Keratinocyte (primary cell): ENCODE measurements around the gene SLC35E4. TPM values are rescaled to one million over a fixed set of nuclear protein-coding genes. Genes with fewer than 3 reads are reported as not detected.

ENCODE experiments used
- DNase-seq: peaks from one replicate; pipeline ENCODE4 v3.0.0-alpha.2; 2011; ENCODE audit warnings: low read depth, missing footprints, low spot score
- FAIRE-seq: peaks from 2 replicates; lab custom pipeline; 2011; peaks lifted over from hg19 to GRCh38; lab: Jason Lieb, UNC
- H2AFZ ChIP-seq: 2 replicates; pipeline ENCODE4 v1.6.0; 2012; ENCODE audit warnings: low read length, control low read depth, inconsistent platforms; ENCODE audit not compliant: control insufficient read depth
- H3K27ac ChIP-seq: 2 replicates; pipeline ENCODE4 v1.5.1; 2011; ENCODE audit warnings: low read length; ENCODE audit not compliant: control insufficient read depth, insufficient read depth
- H3K27me3 ChIP-seq: 3 replicates; pipeline ENCODE4 v1.6.0; 2011; ENCODE audit warnings: low read length; ENCODE audit not compliant: control insufficient read depth, insufficient read depth; ENCODE audit errors: extremely low read depth
- H3K36me3 ChIP-seq, 2 experiments: 2 replicates in 1 of 2; 3 replicates in 1 of 2; pipeline ENCODE4 v1.5.1; 2011; ENCODE audit warnings: low read length in 2 of 2, mild to moderate bottlenecking in 1 of 2; ENCODE audit not compliant: control insufficient read depth in 2 of 2, insufficient read depth in 2 of 2; ENCODE audit errors: extremely low read depth in 1 of 2
- H3K4me1 ChIP-seq: 3 replicates; pipeline ENCODE4 v1.5.1; 2011; ENCODE audit warnings: low read length; ENCODE audit not compliant: control insufficient read depth, insufficient read depth; ENCODE audit errors: extremely low read depth
- H3K4me2 ChIP-seq: 3 replicates; pipeline ENCODE4 v1.6.0; 2011; ENCODE audit warnings: low read depth, low read length; ENCODE audit not compliant: control insufficient read depth, insufficient read depth; ENCODE audit errors: extremely low read depth
- H3K4me3 ChIP-seq, 3 experiments: fragments of 200-600 bp in 1 of 3; sonication (generic) in 1 of 3; 2 replicates in 2 of 3; 3 replicates in 1 of 3; pipeline ENCODE4 v1.5.1; 2011 to 2016; ENCODE audit warnings: low read length in 3 of 3, mild to moderate bottlenecking in 3 of 3, control low read depth in 2 of 3, inconsistent platforms in 1 of 3, low read depth in 1 of 3, mixed read lengths in 1 of 3, mixed run types in 1 of 3, moderate library complexity in 1 of 3; ENCODE audit not compliant: control insufficient read depth in 2 of 3, insufficient read depth in 2 of 3; ENCODE audit errors: extremely low read depth in 1 of 3
- H3K79me2 ChIP-seq: 2 replicates; pipeline ENCODE4 v1.6.0; 2012; ENCODE audit warnings: low read length; ENCODE audit not compliant: control insufficient read depth, insufficient read depth
- H3K9ac ChIP-seq: 3 replicates; pipeline ENCODE4 v1.6.0; 2011; ENCODE audit warnings: low read length; ENCODE audit not compliant: control insufficient read depth, insufficient read depth; ENCODE audit errors: extremely low read depth
- H3K9me1 ChIP-seq: 3 replicates; pipeline ENCODE4 v1.6.0; 2011; ENCODE audit warnings: low read length; ENCODE audit not compliant: control insufficient read depth, insufficient read depth; ENCODE audit errors: extremely low read depth
- H3K9me3 ChIP-seq: 2 replicates; pipeline ENCODE4 v1.5.1; 2012; ENCODE audit warnings: low read depth, low read length; ENCODE audit not compliant: control insufficient read depth
- H4K20me1 ChIP-seq: 3 replicates; pipeline ENCODE4 v1.6.0; 2011; ENCODE audit warnings: low read length; ENCODE audit not compliant: control insufficient read depth, insufficient read depth; ENCODE audit errors: extremely low read depth
- EZH2 ChIP-seq: IDR thresholded peaks from one replicate; pipeline ENCODE4 v1.6.1; 2012; ENCODE audit warnings: inconsistent platforms, mild to moderate bottlenecking, low read length, moderate library complexity
- dilution Hi-C: fragments of 300-500 bp; cut with MboI; formaldehyde crosslinking; loops from one replicate; pipeline ENCODE4 v1.7.0; 2020; ENCODE audit warnings: low sequenced_read_pairs; ENCODE audit not compliant: extremely low pct_ligation_motif_present
- polyA minus RNA-seq, 3 experiments: library from RNA; depleted of rRNA, polyadenylated mRNA; stranded (reverse); fragments of >200 nt; gene quantifications; 1 replicate in 1 of 3; 2 replicates in 1 of 3; 3 replicates in 1 of 3; pipeline ENCODE4 v1.2.3, GENCODE V29; 2011
- polyA plus RNA-seq, 5 experiments: library from polyadenylated mRNA; depleted of rRNA in 3 of 5; stranded (reverse) in 3 of 5; stranded (forward) in 1 of 5; unstranded in 1 of 5; fragments of >200 nt; gene quantifications; 1 replicate in 1 of 5; 2 replicates in 3 of 5; 3 replicates in 1 of 5; pipeline versions ENCODE4 v1.2.1 to v1.2.3, GENCODE V29; 2011 to 2012; ENCODE audit warnings: missing spikeins in 2 of 5, low read depth in 1 of 5, low replicate concordance in 1 of 5
- TF ChIP-seq, protein P1 (sequence below), 3 experiments: IDR thresholded peaks in 1 of 3; conservative IDR thresholded peaks in 1 of 3; optimal IDR thresholded peaks in 1 of 3; 2 replicates in 2 of 3; 3 replicates in 1 of 3; pipeline versions ENCODE3 to v1.5.1; 2011; ENCODE audit warnings: low read length in 3 of 3, mild to moderate bottlenecking in 3 of 3, moderate library complexity in 2 of 3, control low read depth in 1 of 3, inconsistent platforms in 1 of 3; ENCODE audit not compliant: insufficient read depth in 2 of 3; ENCODE audit errors: extremely low read depth in 1 of 3

Gene SLC35E4, protein sequence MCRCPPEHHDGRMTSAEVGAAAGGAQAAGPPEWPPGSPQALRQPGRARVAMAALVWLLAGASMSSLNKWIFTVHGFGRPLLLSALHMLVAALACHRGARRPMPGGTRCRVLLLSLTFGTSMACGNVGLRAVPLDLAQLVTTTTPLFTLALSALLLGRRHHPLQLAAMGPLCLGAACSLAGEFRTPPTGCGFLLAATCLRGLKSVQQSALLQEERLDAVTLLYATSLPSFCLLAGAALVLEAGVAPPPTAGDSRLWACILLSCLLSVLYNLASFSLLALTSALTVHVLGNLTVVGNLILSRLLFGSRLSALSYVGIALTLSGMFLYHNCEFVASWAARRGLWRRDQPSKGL
- 2.3 to 3.5 TPM (median 2.5 TPM) in 3 replicates for polyA plus RNA-seq
- polyA plus RNA-seq (2011; ENCODE audit: low read depth) = 1.1 TPM
- 1.4 and 2.5 TPM in 2 replicates for polyA plus RNA-seq (2011; cell fraction: cytosol; rRNA removed)
- polyA plus RNA-seq (2011; cell fraction: nucleus; rRNA removed) = 4.0 and 5.1 TPM in 2 replicates
- 3.5 and 3.6 TPM in 2 replicates for polyA plus RNA-seq (2012; ENCODE audit: low replicate concordance)
- polyA minus RNA-seq = 2.2 to 3.4 TPM (median 2.4 TPM) in 3 replicates
- polyA minus RNA-seq (2011; cell fraction: cytosol; rRNA and poly(A)+ RNA removed) = 9.0 TPM
- 5.4 and 5.8 TPM in 2 replicates for polyA minus RNA-seq (2011; cell fraction: nucleus; rRNA and poly(A)+ RNA removed)

DNA sequence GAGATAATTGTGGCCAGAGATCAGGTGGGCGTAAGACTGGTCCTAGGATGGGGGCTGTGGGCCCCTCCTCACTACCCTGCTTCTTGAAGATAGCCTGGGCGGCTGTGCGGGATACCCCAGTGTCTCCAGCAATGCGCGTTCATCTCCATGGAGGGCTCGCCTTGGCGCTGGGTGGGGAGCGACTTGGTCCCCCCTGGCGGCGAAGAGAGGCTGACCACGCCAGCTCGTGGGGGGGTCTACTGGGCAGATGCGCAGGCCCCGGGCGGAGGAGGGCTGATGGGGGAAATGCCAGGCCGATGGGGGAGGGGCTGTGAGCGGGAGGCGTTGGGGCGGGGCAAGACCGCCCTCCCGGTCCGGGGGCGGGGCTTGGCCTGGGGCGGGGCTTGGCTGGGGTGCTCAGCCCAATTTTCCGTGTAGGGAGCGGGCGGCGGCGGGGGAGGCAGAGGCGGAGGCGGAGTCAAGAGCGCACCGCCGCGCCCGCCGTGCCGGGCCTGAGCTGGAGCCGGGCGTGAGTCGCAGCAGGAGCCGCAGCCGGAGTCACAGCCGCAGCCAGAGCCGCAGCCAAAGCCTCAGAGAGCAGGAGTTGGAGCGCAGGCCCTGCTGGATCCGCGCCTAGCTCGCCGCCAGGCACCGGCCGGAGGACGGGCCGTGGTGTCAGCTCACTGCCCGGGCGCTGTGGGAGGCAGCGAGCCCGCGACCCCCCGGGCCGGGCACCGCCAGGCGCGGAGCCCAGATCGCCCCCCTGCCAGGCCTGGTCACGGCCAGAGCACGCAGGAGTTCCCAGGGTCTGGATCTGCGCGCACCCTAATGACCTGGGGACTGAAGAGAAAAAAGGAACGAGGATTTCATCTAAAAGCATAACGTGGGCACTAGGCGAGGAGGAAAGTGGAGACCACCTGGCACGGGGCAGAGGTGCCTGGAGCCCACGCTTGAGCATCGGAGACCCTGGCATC, at the start of gene SLC35E4:
Gene SLC35E4 (plus strand): TSS at position 509 of the 953 bp plus-strand sequence. CDS start 670 bp downstream, outside the sequence.
- H3K9me3 ChIP-seq = no peaks in the 10 kb centered on the region
- H3K4me2 ChIP-seq = peak within 1 kb of the TSS; percentile 100
- H3K9me1 ChIP-seq = no peaks in the 10 kb centered on the region
- dilution Hi-C loops = no loop called here
- TF ChIP-seq, protein P1, sequence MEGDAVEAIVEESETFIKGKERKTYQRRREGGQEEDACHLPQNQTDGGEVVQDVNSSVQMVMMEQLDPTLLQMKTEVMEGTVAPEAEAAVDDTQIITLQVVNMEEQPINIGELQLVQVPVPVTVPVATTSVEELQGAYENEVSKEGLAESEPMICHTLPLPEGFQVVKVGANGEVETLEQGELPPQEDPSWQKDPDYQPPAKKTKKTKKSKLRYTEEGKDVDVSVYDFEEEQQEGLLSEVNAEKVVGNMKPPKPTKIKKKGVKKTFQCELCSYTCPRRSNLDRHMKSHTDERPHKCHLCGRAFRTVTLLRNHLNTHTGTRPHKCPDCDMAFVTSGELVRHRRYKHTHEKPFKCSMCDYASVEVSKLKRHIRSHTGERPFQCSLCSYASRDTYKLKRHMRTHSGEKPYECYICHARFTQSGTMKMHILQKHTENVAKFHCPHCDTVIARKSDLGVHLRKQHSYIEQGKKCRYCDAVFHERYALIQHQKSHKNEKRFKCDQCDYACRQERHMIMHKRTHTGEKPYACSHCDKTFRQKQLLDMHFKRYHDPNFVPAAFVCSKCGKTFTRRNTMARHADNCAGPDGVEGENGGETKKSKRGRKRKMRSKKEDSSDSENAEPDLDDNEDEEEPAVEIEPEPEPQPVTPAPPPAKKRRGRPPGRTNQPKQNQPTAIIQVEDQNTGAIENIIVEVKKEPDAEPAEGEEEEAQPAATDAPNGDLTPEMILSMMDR (optimal IDR thresholded peaks at IDR 0.05 in 1 of 3, IDR thresholded peaks at IDR 0.05 in 1 of 3, conservative IDR thresholded peaks at IDR 0.05 in 1 of 3; ENCODE audit: extremely low read depth in 1 of 3, insufficient read depth in 2 of 3, low read length in 3 of 3) = no peak
- TF ChIP-seq EZH2 = no peak
- DNase-seq (peak; percentile 48), FAIRE-seq (no peak)
- peak within 1 kb of the TSS; percentile 87 for H2AFZ ChIP-seq
- peak within 1 kb of the TSS; percentile 44 to 84 (median 70) for H3K4me3 ChIP-seq
- peak within 1 kb of the TSS; percentile 77 for H3K9ac ChIP-seq
- no peaks in the 10 kb centered on the region for H3K27me3 ChIP-seq
- peak within 1 kb of the TSS; percentile 37 for H3K27ac ChIP-seq
- peaks cover 8% of the 10 kb centered on the region for H3K79me2 ChIP-seq
- no peaks in the 10 kb centered on the region for H3K36me3 ChIP-seq
- H4K20me1 ChIP-seq = no peaks in the 10 kb centered on the region
- H3K4me1 ChIP-seq = peaks cover 26% of the 10 kb centered on the region

DNA sequence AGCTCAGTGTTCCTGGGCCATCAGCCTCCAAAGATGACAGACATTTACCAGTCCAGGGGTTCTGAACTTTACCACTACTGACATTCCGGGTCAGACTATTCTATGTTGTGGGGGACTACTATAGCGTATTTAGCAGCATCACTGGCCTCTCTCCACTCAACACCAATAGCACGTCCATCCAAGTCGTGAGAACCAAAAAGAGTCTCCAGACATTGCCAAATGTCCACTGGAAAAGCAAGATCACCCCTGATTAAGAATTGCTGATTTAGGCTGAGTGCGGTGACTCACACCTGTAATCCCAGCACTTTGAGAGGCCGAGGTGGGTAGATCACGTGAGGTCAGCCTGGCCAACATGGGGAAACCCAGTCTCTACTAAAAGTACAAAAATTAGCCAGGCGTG, 49.2 kb upstream of the SLC35E4 start:
- no peak for FAIRE-seq
- H3K4me3 ChIP-seq = no peak overlapping the region
- no peak overlapping the region for H3K27ac ChIP-seq
- H3K27me3 ChIP-seq = no peaks in the 10 kb centered on the region
- no peak overlapping the region for H3K9ac ChIP-seq
- H3K9me3 ChIP-seq = no peaks in the 10 kb centered on the region
- TF ChIP-seq, protein P1 (optimal IDR thresholded peaks at IDR 0.05 in 1 of 3, IDR thresholded peaks at IDR 0.05 in 1 of 3, conservative IDR thresholded peaks at IDR 0.05 in 1 of 3; ENCODE audit: extremely low read depth in 1 of 3, insufficient read depth in 2 of 3, low read length in 3 of 3) = no peak
- TF ChIP-seq EZH2 = no peak
- no peaks in the 10 kb centered on the region for H4K20me1 ChIP-seq
- H3K79me2 ChIP-seq = peaks cover 34% of the 10 kb centered on the region
- no peaks in the 10 kb centered on the region for H3K9me1 ChIP-seq
- H3K4me2 ChIP-seq = no peak overlapping the region
- DNase-seq = no peak
- peaks cover 10% of the 10 kb centered on the region for H3K4me1 ChIP-seq
- dilution Hi-C loops = no loop called here
- no peak overlapping the region for H2AFZ ChIP-seq
- peaks cover 62% of the 10 kb centered on the region in 2 experiments for H3K36me3 ChIP-seq
